Measurements from ENCODE around the gene WFIKKN1.

DNA sequence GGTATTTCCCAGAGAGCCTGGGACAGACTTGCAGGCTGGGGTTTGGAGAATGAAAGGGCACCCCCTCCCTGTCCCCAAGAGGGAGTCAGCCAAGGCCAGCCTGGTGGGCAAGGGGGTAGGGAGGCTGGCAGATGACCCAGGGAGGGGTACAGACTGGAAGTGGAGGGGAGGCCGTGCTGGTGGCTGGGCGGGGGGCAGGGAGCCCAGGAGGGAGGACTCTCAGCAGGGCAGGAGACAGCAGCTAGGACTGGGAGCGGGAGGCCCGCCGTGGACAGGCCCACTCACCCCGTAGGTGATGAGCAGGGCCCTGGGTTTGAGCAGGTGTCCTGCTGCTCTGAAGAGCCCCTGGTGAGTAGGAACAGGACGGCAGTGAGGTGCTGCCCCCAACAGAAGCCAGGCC is 4.2 kb downstream of the WFIKKN1 start:
- TF ChIP-seq POLR2A (IDR thresholded peaks at IDR 0.05; ENCODE audit: low read length) = no peak
- TF ChIP-seq GATA1 (IDR thresholded peaks at IDR 0.05; ENCODE audit: low read depth, low read length) = no peak
